SK-N-SH (cell line): ENCODE measurements around the gene ARAP1. TPM values are rescaled to one million over a fixed set of nuclear protein-coding genes. Genes with fewer than 3 reads are reported as not detected.

Source experiments
- CTCF ChIA-PET: fragments of 300-600, 350-600 bp; formaldehyde crosslinking; extraction: SDS; loops from one replicate; lab custom pipeline; 2021; lab: Yijun Ruan, JAX
- POLR2A ChIA-PET: fragments of 350-600 bp; sonication (Branson Sonifier 250); formaldehyde crosslinking; extraction: SDS; loops from one replicate; lab custom pipeline; 2020; ENCODE audit warnings: antibody characterized with exemption, inconsistent platforms; lab: Yijun Ruan, JAX
- DNase-seq: peaks from one replicate; pipeline ENCODE4 v3.0.0; 2012
- H2AFZ ChIP-seq: fragments of 200-600 bp; sonication (generic); 2 replicates; pipeline ENCODE4 v1.8.1; 2016; ENCODE audit warnings: antibody characterized with exemption, mild to moderate bottlenecking, low read depth
- H3F3A ChIP-seq: fragments of 200-600 bp; sonication (generic); replicated peaks from 2 replicates; pipeline ENCODE3; 2016; ENCODE audit warnings: antibody characterized with exemption, mild to moderate bottlenecking; ENCODE audit not compliant: insufficient read depth
- H3K27ac ChIP-seq, 2 experiments: fragments of 200-500 bp in 1 of 2; fragments of 200-600 bp in 1 of 2; sonication (Bioruptor generic) in 1 of 2; sonication (generic), shearing (Covaris generic) in 1 of 2; 2 replicates each; pipeline versions ENCODE4 v1.5.1 to v1.6.1; 2014 to 2016; ENCODE audit warnings: low read depth in 2 of 2, inconsistent platforms in 1 of 2, low read length in 1 of 2, mild to moderate bottlenecking in 1 of 2, mixed read lengths in 1 of 2
- H3K27me3 ChIP-seq: fragments of 200-600 bp; sonication (generic), shearing (Covaris generic); 2 replicates; pipeline ENCODE4 v1.6.1; 2016; ENCODE audit warnings: mixed run types; ENCODE audit not compliant: insufficient read depth
- H3K36me3 ChIP-seq, 2 experiments: fragments of 200-500 bp in 1 of 2; fragments of 200-600 bp in 1 of 2; sonication (Bioruptor generic) in 1 of 2; sonication (generic) in 1 of 2; replicated peaks in 1 of 2; 2 replicates each; pipeline versions ENCODE3 to v1.5.1; 2014 to 2016; ENCODE audit warnings: low read length in 1 of 2, mild to moderate bottlenecking in 1 of 2; ENCODE audit not compliant: insufficient read depth in 2 of 2, control insufficient read depth in 1 of 2
- H3K4me1 ChIP-seq, 2 experiments: fragments of 200-500 bp in 1 of 2; fragments of 200-600 bp in 1 of 2; sonication (Bioruptor generic) in 1 of 2; sonication (generic), shearing (Covaris generic) in 1 of 2; 2 replicates each; pipeline versions ENCODE4 v1.5.1 to v1.6.1; 2014 to 2016; ENCODE audit warnings: low read depth in 1 of 2, low read length in 1 of 2, mixed run types in 1 of 2; ENCODE audit not compliant: insufficient read depth in 2 of 2, control insufficient read depth in 1 of 2
- H3K4me2 ChIP-seq: fragments of 200-600 bp; sonication (generic), shearing (Covaris generic); 2 replicates; pipeline ENCODE4 v1.6.1; 2017; ENCODE audit warnings: mixed run types
- H3K4me3 ChIP-seq, 2 experiments: fragments of 200-500 bp in 1 of 2; fragments of 200-600 bp in 1 of 2; sonication (Bioruptor generic) in 1 of 2; sonication (generic), shearing (Covaris generic) in 1 of 2; 2 replicates each; pipeline versions ENCODE4 v1.5.1 to v1.8.1; 2014 to 2016; ENCODE audit warnings: low read depth in 2 of 2, inconsistent platforms in 1 of 2, low read length in 1 of 2, mild to moderate bottlenecking in 1 of 2, mixed read lengths in 1 of 2, moderate library complexity in 1 of 2
- H3K79me2 ChIP-seq: fragments of 200-600 bp; sonication (generic); 2 replicates; pipeline ENCODE4 v1.8.1; 2017; ENCODE audit warnings: mild to moderate bottlenecking; ENCODE audit not compliant: insufficient read depth
- H3K9ac ChIP-seq: fragments of 200-600 bp; sonication (generic); 2 replicates; pipeline ENCODE4 v1.6.1; 2017; ENCODE audit warnings: mixed run types
- H3K9me2 ChIP-seq: fragments of 200-600 bp; sonication (generic); 2 replicates; pipeline ENCODE4 v1.6.1; 2017; ENCODE audit warnings: mixed run types
- H3K9me3 ChIP-seq: fragments of 200-600 bp; sonication (generic); 2 replicates; pipeline ENCODE4 v1.6.1; 2017; ENCODE audit warnings: mixed run types, mild to moderate bottlenecking, moderate library complexity
- H4K20me1 ChIP-seq: fragments of 200-600 bp; sonication (generic); 2 replicates; pipeline ENCODE4 v1.6.1; 2017; ENCODE audit warnings: mild to moderate bottlenecking, mixed run types; ENCODE audit not compliant: insufficient read depth
- JUND ChIP-seq: IDR thresholded peaks from 2 replicates; pipeline ENCODE4 v1.4.0; 2012
- NFIC ChIP-seq: IDR thresholded peaks from 2 replicates; pipeline ENCODE4 v1.4.0; 2012; ENCODE audit warnings: borderline replicate concordance
- PBX3 ChIP-seq: IDR thresholded peaks from 2 replicates; pipeline ENCODE4; 2012
- POLR2AphosphoS5 ChIP-seq: IDR thresholded peaks from 2 replicates; pipeline ENCODE4 v1.6.1; 2012; ENCODE audit warnings: low read depth, low read length
- RAD21 ChIP-seq: IDR thresholded peaks from 2 replicates; pipeline ENCODE4 v1.6.1; 2012; ENCODE audit warnings: mild to moderate bottlenecking, low read length
- RCOR1 ChIP-seq: fragments of 150-350 bp; IDR thresholded peaks from 2 replicates; pipeline ENCODE4 v1.6.1; 2017; ENCODE audit warnings: antibody characterized with exemption, low read length
- REST ChIP-seq: IDR thresholded peaks from 2 replicates; pipeline ENCODE4 v1.6.1; 2012; ENCODE audit warnings: mild to moderate bottlenecking, low read depth, low read length, moderate library complexity
- RFX5 ChIP-seq: IDR thresholded peaks from 2 replicates; pipeline ENCODE4 v1.6.1; 2012; ENCODE audit warnings: mild to moderate bottlenecking, improper control_type of control experiment, low read length
- SIN3A ChIP-seq: IDR thresholded peaks from 2 replicates; pipeline ENCODE4 v1.6.1; 2012; ENCODE audit warnings: low read depth, mild to moderate bottlenecking, low read length, moderate library complexity, borderline replicate concordance
- TAF1 ChIP-seq: IDR thresholded peaks from 2 replicates; pipeline ENCODE4 v1.6.1; 2012; ENCODE audit warnings: low read depth, mild to moderate bottlenecking, low read length, moderate library complexity, borderline replicate concordance
- USF1 ChIP-seq: IDR thresholded peaks from 2 replicates; pipeline ENCODE4 v1.4.0; 2012; ENCODE audit warnings: low read depth, borderline replicate concordance
- ZBTB33 ChIP-seq: IDR thresholded peaks from 2 replicates; pipeline ENCODE4 v1.4.0; 2012; ENCODE audit warnings: low read depth, borderline replicate concordance
- WGBS: methylation state at CpG from one replicate; pipeline ENCODE4 v1.1.6; 2017; ENCODE audit warnings: low lambda C conversion rate; 5-methylcytosine and 5-hydroxymethylcytosine counted together
- polyA plus RNA-seq, 3 experiments: library from polyadenylated mRNA; depleted of rRNA; stranded (reverse); fragments of >200 nt; gene quantifications; 2 replicates each; pipeline ENCODE4 v1.2.3, GENCODE V29; 2012
- TF ChIP-seq, protein P1 (sequence below): fragments of 150-350 bp; IDR thresholded peaks from 2 replicates; pipeline ENCODE4 v1.6.1; 2017; ENCODE audit warnings: antibody characterized with exemption, low read length, low read depth, borderline replicate concordance

Gene ARAP1
- polyA plus RNA-seq, 1 of the 3 experiments (the other 2 are of a cell fraction), result 56.6 TPM

DNA sequence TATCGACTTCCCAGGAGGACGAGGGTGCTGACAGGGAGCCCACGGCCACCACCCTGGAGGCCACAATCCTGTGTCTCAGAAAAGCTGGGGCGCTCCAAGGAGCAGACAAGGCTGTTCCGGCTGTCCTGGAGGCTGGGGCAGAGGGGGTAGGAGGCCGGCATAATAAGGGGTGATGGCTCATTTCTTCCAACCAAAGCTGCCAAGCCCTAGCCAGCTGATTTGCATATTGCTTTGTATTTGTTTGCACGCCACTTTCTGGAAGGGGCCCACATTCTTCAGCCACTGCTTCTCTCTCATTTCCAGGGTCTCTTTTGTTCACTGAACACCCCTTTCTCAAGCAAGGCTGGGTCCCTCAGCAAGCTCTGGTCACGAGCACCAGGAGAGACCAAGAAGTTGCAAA is 82.7 kb downstream of the ARAP1 start (continued):
- TF ChIP-seq USF1 (no peak), NFIC (no peak), RAD21 (no peak)

- ChIA-PET POLR2A (interaction anchor here (0.8 kb wide), 1 partner anchor 77 kb away, joined by 3 read pairs; no protein-coding TSS in a partner anchor), CTCF (interaction anchor here (1.0 to 4.5 kb wide), 7 partner anchors 14 to 197 kb away, joined by 3 to 28 read pairs (median 3); no protein-coding TSS in a partner anchor)
- Histone ChIP-seq H3K9ac (no peak overlapping the region), H3K9me2 (no peaks in the 10 kb centered on the region), H3K4me3 (no peak overlapping the region), H3K4me1 (peaks cover 0 to 10% of the 10 kb centered on the region in 2 experiments; a peak in 1 of 4 replicates), H4K20me1 (no peaks in the 10 kb centered on the region), H3K79me2 (no peaks in the 10 kb centered on the region), H3K36me3 (no peaks in the 10 kb centered on the region), H2AFZ (no peak overlapping the region), H3K9me3 (no peaks in the 10 kb centered on the region), H3K27me3 (peaks cover 13% of the 10 kb centered on the region; the same call in 1 of the 2 replicates), H3F3A (no peaks in the 10 kb centered on the region), H3K27ac (no peak overlapping the region), H3K4me2 (no peak overlapping the region)
- DNase-seq, result no peak
- 64% methylated on average over 7 of the region's 7 CpGs for WGBS
- no peak for TF ChIP-seq PBX3
Observed at GRCh38 chr11:72668629-72669347, 83.4 kb downstream of the ARAP1 start.

DNA sequence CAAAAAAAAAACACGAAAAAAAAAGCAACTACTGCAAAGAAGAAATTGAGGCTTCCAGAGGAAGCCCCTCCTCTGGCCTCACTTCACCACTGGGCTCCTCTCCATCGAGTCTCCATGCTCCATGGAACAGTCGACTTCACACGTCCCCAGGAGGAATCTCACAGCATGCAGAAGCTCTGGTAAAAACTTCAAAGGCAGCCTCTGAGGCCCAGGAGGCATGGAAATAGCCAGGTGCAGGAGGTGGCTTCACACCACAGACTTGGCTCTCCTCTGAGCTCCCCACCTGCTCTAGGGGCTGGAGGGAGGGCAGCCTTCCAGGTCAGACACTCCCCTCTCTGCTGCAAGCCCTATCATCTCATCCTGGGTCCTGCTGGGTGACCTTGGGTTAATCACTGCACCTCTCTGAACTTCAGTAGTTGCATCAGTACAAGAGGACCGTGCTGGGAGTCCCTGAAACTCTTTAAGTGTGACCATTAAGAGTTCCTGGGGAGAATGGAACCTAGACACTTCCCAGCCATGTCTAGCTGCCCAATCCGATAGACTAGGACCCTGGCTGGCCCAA is 86.2 kb downstream of the ARAP1 start:
- H3K27me3 ChIP-seq, result peaks cover under 1% of the 10 kb centered on the region; the same call in 1 of the 2 replicates
- POLR2A ChIA-PET, result interaction anchor here (0.6 kb wide), 1 partner anchor 16 kb away, joined by 3 read pairs; no protein-coding TSS in a partner anchor

More for the DNA sequence above, 86.2 kb downstream of the ARAP1 start:
- H3F3A ChIP-seq, result no peaks in the 10 kb centered on the region
- 21% methylated on average over 6 of the region's 6 CpGs for WGBS
- no peaks in the 10 kb centered on the region for H4K20me1 ChIP-seq
- H3K36me3 ChIP-seq, result no peaks in the 10 kb centered on the region
- H3K4me1 ChIP-seq, result peaks cover 0 to 6% of the 10 kb centered on the region in 2 experiments; a peak in 1 of 4 replicates
- no peaks in the 10 kb centered on the region for H3K9me3 ChIP-seq
- no peak overlapping the region for H2AFZ ChIP-seq
- TF ChIP-seq REST (no peak), ZBTB33 (no peak), RCOR1 (no peak), POLR2AphosphoS5 (no peak), SIN3A (no peak), TAF1 (no peak), JUND (no peak), RFX5 (no peak)
- TF ChIP-seq, protein P1, sequence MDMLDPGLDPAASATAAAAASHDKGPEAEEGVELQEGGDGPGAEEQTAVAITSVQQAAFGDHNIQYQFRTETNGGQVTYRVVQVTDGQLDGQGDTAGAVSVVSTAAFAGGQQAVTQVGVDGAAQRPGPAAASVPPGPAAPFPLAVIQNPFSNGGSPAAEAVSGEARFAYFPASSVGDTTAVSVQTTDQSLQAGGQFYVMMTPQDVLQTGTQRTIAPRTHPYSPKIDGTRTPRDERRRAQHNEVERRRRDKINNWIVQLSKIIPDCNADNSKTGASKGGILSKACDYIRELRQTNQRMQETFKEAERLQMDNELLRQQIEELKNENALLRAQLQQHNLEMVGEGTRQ, result no peak
- CTCF ChIA-PET, result interaction anchor here (1.0 to 4.5 kb wide), 5 partner anchors 17 to 194 kb away, joined by 3 to 15 read pairs (median 5); no protein-coding TSS in a partner anchor
- no peak overlapping the region for H3K27ac ChIP-seq
- H3K79me2 ChIP-seq, result no peaks in the 10 kb centered on the region
- no peak for DNase-seq
- no peak overlapping the region for H3K4me2 ChIP-seq
- H3K4me3 ChIP-seq, result no peak overlapping the region
- H3K9ac ChIP-seq, result no peak overlapping the region
- H3K9me2 ChIP-seq, result no peaks in the 10 kb centered on the region
